Measurements from ENCODE around the gene FBXW5. TPM values are rescaled to one million over a fixed set of nuclear protein-coding genes. Genes with fewer than 3 reads are reported as not detected.

Gene FBXW5
- total RNA-seq, 1 experiment from 2014 or later: 62.2 TPM

GRCh38 chr9:136954270-136955083 is 9.9 kb upstream of the FBXW5 start:
- Mint-ChIP-seq H3K4me1 (0 out of 4 replicates have a peak, but pooled peaks cover 0 to 2% of the 10 kb centered on the region in 2 experiments), H3K36me3 (ENCODE audit: insufficient read depth in 1 of 3, low read depth in 3 of 3) (no peaks in the 10 kb centered on the region; a peak in 1 of 7 replicates), H3K4me3 (no peak overlapping the region), H3K9me3 (peaks cover 6% of the 10 kb centered on the region in 2 experiments; a peak in 4 of 5 replicates), H3K27me3 (ENCODE audit: low read depth) (peaks cover 8% of the 10 kb centered on the region), H3K27ac (no peak overlapping the region)
- no peak overlapping the region for H3K4ac ChIP-seq (ENCODE audit: low read depth, low read length)
- H4K20me1 ChIP-seq (ENCODE audit: control insufficient read depth, insufficient read depth, insufficient read length): peaks cover 2% of the 10 kb centered on the region
- no peak overlapping the region for H2BK12ac ChIP-seq (ENCODE audit: insufficient read length, low read depth, low read length)
- TF ChIP-seq, protein P1, sequence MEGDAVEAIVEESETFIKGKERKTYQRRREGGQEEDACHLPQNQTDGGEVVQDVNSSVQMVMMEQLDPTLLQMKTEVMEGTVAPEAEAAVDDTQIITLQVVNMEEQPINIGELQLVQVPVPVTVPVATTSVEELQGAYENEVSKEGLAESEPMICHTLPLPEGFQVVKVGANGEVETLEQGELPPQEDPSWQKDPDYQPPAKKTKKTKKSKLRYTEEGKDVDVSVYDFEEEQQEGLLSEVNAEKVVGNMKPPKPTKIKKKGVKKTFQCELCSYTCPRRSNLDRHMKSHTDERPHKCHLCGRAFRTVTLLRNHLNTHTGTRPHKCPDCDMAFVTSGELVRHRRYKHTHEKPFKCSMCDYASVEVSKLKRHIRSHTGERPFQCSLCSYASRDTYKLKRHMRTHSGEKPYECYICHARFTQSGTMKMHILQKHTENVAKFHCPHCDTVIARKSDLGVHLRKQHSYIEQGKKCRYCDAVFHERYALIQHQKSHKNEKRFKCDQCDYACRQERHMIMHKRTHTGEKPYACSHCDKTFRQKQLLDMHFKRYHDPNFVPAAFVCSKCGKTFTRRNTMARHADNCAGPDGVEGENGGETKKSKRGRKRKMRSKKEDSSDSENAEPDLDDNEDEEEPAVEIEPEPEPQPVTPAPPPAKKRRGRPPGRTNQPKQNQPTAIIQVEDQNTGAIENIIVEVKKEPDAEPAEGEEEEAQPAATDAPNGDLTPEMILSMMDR (conservative IDR thresholded peaks at IDR 0.05): no peak
- H3K56ac ChIP-seq (ENCODE audit: insufficient read length, low read depth, low read length): no peak overlapping the region
- H4K5ac ChIP-seq (ENCODE audit: insufficient read length, low read depth, low read length): no peak overlapping the region
- H4K8ac ChIP-seq (replicated peaks; ENCODE audit: insufficient read length, low read depth, low read length): no peak overlapping the region
- H2BK20ac ChIP-seq (ENCODE audit: low read depth, low read length, poor library complexity, severe bottlenecking): no peak overlapping the region
- H2BK5ac ChIP-seq (ENCODE audit: insufficient read length, low read length): no peak overlapping the region
- H3K4me1 ChIP-seq (ENCODE audit: insufficient read depth, low read length): no peaks in the 10 kb centered on the region
- H3K4me2 ChIP-seq (ENCODE audit: insufficient read depth, insufficient read length, low read length): no peak overlapping the region
- H4K91ac ChIP-seq (ENCODE audit: insufficient read length, low read depth, low read length): no peak overlapping the region
- no peak overlapping the region for H3K27ac ChIP-seq (ENCODE audit: insufficient read length, low read depth, low read length)
- no peaks in the 10 kb centered on the region for H3K79me2 ChIP-seq (ENCODE audit: insufficient read depth, low read length)
- no peak overlapping the region for H3K14ac ChIP-seq (ENCODE audit: insufficient read depth, low read length)
- no peak overlapping the region for H3K18ac ChIP-seq (ENCODE audit: insufficient read length, low read depth, low read length)
- no CpG with 5 or more reads among the region's 25 CpGs for WGBS (ENCODE audit: extremely low coverage, insufficient read length, low lambda C conversion rate)
- no peak overlapping the region for H3K23ac ChIP-seq (ENCODE audit: insufficient read length, low read depth, low read length)
- H3K9ac ChIP-seq (ENCODE audit: extremely low read depth, insufficient read length, low read length): no peak overlapping the region
- no peaks in the 10 kb centered on the region for H3K9me3 ChIP-seq (ENCODE audit: control insufficient read depth, low read depth, low read length)
- H3T11ph ChIP-seq (ENCODE audit: low read length): no peak overlapping the region
- no peak overlapping the region for H2AFZ ChIP-seq (ENCODE audit: low read length)
- peaks cover 2% of the 10 kb centered on the region for H3K23me2 ChIP-seq (ENCODE audit: insufficient read length, low read depth, low read length, poor library complexity, severe bottlenecking)
- H3K79me1 ChIP-seq (ENCODE audit: insufficient read depth, low read depth, low read length, poor library complexity, severe bottlenecking): no peaks in the 10 kb centered on the region
- no peak overlapping the region for H2BK15ac ChIP-seq (ENCODE audit: low read depth, low read length)
- H3K27me3 ChIP-seq (ENCODE audit: insufficient read depth, low read length): no peaks in the 10 kb centered on the region
- no peak overlapping the region for H2AK5ac ChIP-seq (ENCODE audit: insufficient read length, low read length)
- no peak for DNase-seq
- no peak overlapping the region for H2BK120ac ChIP-seq (ENCODE audit: low read depth, low read length, poor library complexity, severe bottlenecking)
